NCI-H345 treated with DMSO at 0.1 percent for 48 hours (cell line): Measurements from ENCODE around the gene RAB40C.

ENCODE experiments used
- DNase-seq: peaks from one replicate; lab custom pipeline; 2025; ENCODE audit not compliant: unreplicated experiment; lab: John Stamatoyannopoulos, UW

Gene RAB40C

DNA sequence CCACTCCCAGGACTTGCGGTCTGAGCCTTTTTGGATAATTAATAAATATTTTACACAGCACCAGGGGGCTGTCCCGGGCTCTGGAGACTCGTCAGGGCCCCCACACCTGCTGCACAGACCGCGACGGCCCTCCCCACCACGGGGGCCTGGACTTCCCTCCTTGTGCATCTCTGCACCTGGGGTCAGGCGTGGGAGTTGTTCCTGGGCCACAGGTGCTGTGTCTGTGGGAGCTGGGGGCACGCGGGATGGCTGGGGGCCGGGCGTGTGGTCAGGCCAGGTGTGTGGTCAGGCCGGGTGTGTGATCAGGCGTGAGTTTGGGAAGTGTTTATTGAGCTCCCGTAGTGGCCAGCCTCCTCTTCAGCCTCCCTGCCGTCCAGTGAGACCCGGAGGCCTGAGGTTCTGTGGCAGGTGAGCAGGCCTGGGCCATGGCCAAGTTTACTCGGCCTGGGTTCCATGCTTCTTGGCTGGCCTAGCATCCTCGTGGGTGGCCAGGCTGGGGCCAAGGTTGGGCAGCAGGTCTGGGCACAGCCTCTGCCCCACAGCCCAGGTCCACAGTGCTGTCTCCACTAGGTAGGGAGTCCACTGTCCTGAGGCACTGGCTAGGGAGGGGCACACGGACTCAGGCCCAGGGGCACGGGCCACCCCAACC is 88.5 kb downstream of the RAB40C start:
- DNase-seq, result no peak
